ENCODE measurements around the gene FRAS1.

FRAS1 gene

DNA sequence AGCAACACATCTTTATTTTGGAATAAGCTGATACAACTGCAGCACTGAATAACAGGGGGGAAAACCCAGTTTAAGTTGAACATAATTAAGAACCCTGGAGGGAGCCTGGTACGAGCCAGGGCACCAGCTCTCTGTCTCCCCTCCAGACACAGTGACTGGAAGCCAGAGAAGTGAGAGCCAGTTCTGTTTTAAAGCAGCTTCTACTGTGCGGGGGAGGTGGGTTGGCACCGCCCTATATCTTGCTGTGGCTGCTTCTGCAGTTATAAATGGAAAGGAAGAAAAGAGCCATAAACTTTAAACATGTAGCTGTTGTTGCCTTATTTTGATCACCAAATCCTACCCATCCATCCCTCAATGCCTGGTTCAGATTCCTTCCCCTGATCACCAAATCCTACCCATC, 286.6 kb downstream of the FRAS1 start:
- no peaks in the 10 kb centered on the region for H3K4me1 ChIP-seq (ENCODE audit: control insufficient read depth, insufficient read depth, low read length)
- no peaks in the 10 kb centered on the region for H3K27me3 ChIP-seq (ENCODE audit: control insufficient read depth in 1 of 2, insufficient read depth in 2 of 2, low read length in 2 of 2)
- H3K36me3 ChIP-seq (ENCODE audit: control insufficient read depth in 2 of 2, insufficient read depth in 2 of 2, low read length in 2 of 2), result no peaks in the 10 kb centered on the region
- no peak overlapping the region for H3K4me3 ChIP-seq (ENCODE audit: low read length in 2 of 2)
- H3K9me3 ChIP-seq (ENCODE audit: control insufficient read depth in 2 of 2, low read length in 2 of 2), result no peaks in the 10 kb centered on the region
- H3K27ac ChIP-seq (ENCODE audit: low read length), result no peak overlapping the region
- H3K9ac ChIP-seq (ENCODE audit: low read length in 2 of 2), result no peak overlapping the region

GRCh38 chr4:78345237-78345636, 288.1 kb downstream of the FRAS1 start:
- Histone ChIP-seq H3K9me3 (ENCODE audit: control insufficient read depth in 2 of 2, low read length in 2 of 2) (no peaks in the 10 kb centered on the region), H3K36me3 (ENCODE audit: control insufficient read depth in 2 of 2, insufficient read depth in 2 of 2, low read length in 2 of 2) (no peaks in the 10 kb centered on the region), H3K9ac (ENCODE audit: low read length in 2 of 2) (no peak overlapping the region)

DNA sequence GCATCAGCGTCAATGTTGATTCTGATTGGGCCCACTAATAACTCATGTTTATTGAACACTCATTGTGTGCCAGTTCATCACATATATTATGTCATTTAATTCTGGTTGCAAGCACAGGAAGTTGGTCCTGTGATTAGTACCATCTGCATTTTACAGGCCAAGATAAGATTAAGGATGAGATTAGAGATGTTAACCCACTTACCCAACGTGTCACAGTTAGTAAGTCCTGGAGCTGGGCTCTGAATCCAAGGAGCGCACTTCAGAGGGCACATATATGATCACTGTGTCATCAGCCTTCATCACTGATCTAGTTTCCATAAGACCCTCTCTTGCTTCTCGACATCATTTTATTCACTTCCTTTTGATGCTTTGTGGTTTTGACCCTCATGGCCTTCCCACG, 289.1 kb downstream of the FRAS1 start:
- no peak overlapping the region for H3K27ac ChIP-seq (ENCODE audit: low read length)
- H3K27me3 ChIP-seq (ENCODE audit: control insufficient read depth in 1 of 2, insufficient read depth in 2 of 2, low read length in 2 of 2), result no peaks in the 10 kb centered on the region
- H3K4me3 ChIP-seq (ENCODE audit: low read length in 2 of 2), result no peak overlapping the region
- H3K9ac ChIP-seq (ENCODE audit: low read length in 2 of 2), result no peak overlapping the region
- no peaks in the 10 kb centered on the region for H3K4me1 ChIP-seq (ENCODE audit: control insufficient read depth, insufficient read depth, low read length)
- H3K36me3 ChIP-seq (ENCODE audit: control insufficient read depth in 2 of 2, insufficient read depth in 2 of 2, low read length in 2 of 2), result no peaks in the 10 kb centered on the region
- no peaks in the 10 kb centered on the region for H3K9me3 ChIP-seq (ENCODE audit: control insufficient read depth in 2 of 2, low read length in 2 of 2)

More at GRCh38 chr4:78345237-78345636, 288.1 kb downstream of the FRAS1 start:
- Histone ChIP-seq H3K27ac (ENCODE audit: low read length) (no peak overlapping the region), H3K4me3 (ENCODE audit: low read length in 2 of 2) (no peak overlapping the region), H3K27me3 (ENCODE audit: control insufficient read depth in 1 of 2, insufficient read depth in 2 of 2, low read length in 2 of 2) (no peaks in the 10 kb centered on the region), H3K4me1 (ENCODE audit: control insufficient read depth, insufficient read depth, low read length) (no peaks in the 10 kb centered on the region)

DNA sequence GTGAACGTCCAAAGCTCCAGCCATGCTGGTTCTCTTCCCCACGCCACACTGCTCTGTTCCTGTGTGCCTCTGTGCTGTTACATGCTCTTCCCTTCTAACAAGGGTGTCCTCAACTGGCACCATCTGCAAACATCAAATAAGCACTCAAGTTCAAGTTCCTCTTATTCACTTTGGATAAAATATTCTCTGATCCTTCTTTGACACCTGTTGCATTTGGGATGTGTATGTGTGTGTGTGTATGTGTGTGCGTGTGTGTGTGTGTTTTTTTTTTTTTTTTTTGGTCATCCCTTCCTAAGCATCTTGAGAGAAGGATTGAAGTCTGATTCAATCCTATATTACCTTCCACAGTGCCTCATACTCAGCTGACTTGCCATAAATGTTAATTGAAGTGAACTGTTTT, 290.4 kb downstream of the FRAS1 start:
- Histone ChIP-seq H3K27ac (ENCODE audit: low read length) (no peak overlapping the region), H3K4me3 (ENCODE audit: low read length in 2 of 2) (no peak overlapping the region), H3K27me3 (ENCODE audit: control insufficient read depth in 1 of 2, insufficient read depth in 2 of 2, low read length in 2 of 2) (no peaks in the 10 kb centered on the region), H3K9me3 (ENCODE audit: control insufficient read depth in 2 of 2, low read length in 2 of 2) (no peaks in the 10 kb centered on the region), H3K36me3 (ENCODE audit: control insufficient read depth in 2 of 2, insufficient read depth in 2 of 2, low read length in 2 of 2) (no peaks in the 10 kb centered on the region), H3K4me1 (ENCODE audit: control insufficient read depth, insufficient read depth, low read length) (no peaks in the 10 kb centered on the region), H3K9ac (ENCODE audit: low read length in 2 of 2) (no peak overlapping the region)

GRCh38 chr4:78353921-78354320, 296.8 kb downstream of the FRAS1 start:
- H3K9ac ChIP-seq (ENCODE audit: low read length in 2 of 2), result no peak overlapping the region
- no peaks in the 10 kb centered on the region for H3K4me1 ChIP-seq (ENCODE audit: control insufficient read depth, insufficient read depth, low read length)
- no peaks in the 10 kb centered on the region for H3K9me3 ChIP-seq (ENCODE audit: control insufficient read depth in 2 of 2, low read length in 2 of 2)
- no peak overlapping the region for H3K4me3 ChIP-seq (ENCODE audit: low read length in 2 of 2)
- H3K27ac ChIP-seq (ENCODE audit: low read length), result no peak overlapping the region
- no peaks in the 10 kb centered on the region for H3K27me3 ChIP-seq (ENCODE audit: control insufficient read depth in 1 of 2, insufficient read depth in 2 of 2, low read length in 2 of 2)
- H3K36me3 ChIP-seq (ENCODE audit: control insufficient read depth in 2 of 2, insufficient read depth in 2 of 2, low read length in 2 of 2), result no peaks in the 10 kb centered on the region

DNA sequence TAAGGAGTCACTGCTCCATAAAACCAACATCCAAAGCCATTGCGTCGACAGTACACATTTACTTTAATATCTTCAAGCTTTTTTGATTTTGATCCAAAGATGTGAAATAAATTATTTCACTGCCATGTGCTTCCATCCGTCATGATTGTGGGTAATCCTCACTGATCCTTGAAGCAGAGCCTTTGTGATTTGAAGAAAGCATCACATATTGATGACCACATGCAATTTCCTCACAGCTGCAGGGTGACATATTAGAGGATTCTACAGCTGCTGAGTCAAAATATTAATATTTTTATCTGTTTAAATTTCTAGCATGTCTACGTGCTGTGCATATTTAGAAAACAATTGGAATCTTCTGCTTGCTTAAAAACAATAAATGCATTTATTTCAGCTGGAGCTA, 297.7 kb downstream of the FRAS1 start:
- no peaks in the 10 kb centered on the region for H3K36me3 ChIP-seq (ENCODE audit: control insufficient read depth in 2 of 2, insufficient read depth in 2 of 2, low read length in 2 of 2)
- no peak overlapping the region for H3K4me3 ChIP-seq (ENCODE audit: low read length in 2 of 2)
- no peaks in the 10 kb centered on the region for H3K9me3 ChIP-seq (ENCODE audit: control insufficient read depth in 2 of 2, low read length in 2 of 2)
- H3K27ac ChIP-seq (ENCODE audit: low read length), result no peak overlapping the region
- no peaks in the 10 kb centered on the region for H3K4me1 ChIP-seq (ENCODE audit: control insufficient read depth, insufficient read depth, low read length)
- no peaks in the 10 kb centered on the region for H3K27me3 ChIP-seq (ENCODE audit: control insufficient read depth in 1 of 2, insufficient read depth in 2 of 2, low read length in 2 of 2)
- no peak overlapping the region for H3K9ac ChIP-seq (ENCODE audit: low read length in 2 of 2)

DNA sequence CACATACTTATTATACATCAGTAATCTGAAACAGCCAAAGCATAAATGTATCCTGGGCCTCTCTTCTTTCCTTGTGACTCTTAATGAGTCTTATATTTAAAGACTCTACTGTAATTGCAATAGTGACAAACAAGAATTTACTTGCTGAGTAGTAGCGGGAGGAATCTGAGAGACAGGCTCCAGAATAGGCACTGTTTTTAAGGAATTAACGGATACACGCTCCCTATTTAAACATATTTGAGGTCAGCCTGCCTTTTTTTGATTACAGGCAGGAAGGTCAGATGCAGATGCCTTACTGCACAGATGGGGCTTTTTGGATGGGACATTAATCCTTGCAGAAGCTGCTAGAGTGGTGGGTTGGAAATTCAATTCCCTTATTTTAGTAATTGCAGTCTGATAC, 298.2 kb downstream of the FRAS1 start:
- no peak overlapping the region for H3K4me3 ChIP-seq (ENCODE audit: low read length in 2 of 2)
- H3K36me3 ChIP-seq (ENCODE audit: control insufficient read depth in 2 of 2, insufficient read depth in 2 of 2, low read length in 2 of 2), result no peaks in the 10 kb centered on the region

DNA sequence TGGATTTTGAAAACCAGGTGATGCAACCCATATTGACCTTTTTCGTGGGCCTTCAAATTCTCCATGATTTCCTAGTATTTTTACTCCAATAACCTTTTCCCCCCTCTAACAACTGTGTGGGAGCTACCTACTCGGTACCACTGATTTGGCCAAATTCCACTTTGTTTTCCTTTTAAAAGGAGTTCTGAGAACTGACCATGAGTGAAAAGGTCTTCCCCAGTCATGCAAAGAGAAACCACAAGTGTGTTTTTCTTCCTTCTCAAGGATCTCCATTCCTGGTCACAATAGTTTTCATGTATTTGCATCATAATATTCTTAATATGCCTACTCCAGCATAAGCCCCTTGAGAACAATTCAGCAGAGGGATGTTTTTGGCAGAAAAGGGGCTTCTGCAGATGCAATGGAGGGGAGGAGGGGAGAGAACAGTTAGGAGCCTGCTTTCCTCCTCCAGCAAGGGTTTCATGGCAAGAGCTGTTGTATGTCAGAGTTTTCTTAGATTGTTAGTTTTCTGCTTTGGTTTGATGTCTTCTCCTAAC, 299.2 kb downstream of the FRAS1 start:
- Histone ChIP-seq H3K4me1 (ENCODE audit: control insufficient read depth, insufficient read depth, low read length) (no peaks in the 10 kb centered on the region), H3K27me3 (ENCODE audit: control insufficient read depth in 1 of 2, insufficient read depth in 2 of 2, low read length in 2 of 2) (no peaks in the 10 kb centered on the region), H3K36me3 (ENCODE audit: control insufficient read depth in 2 of 2, insufficient read depth in 2 of 2, low read length in 2 of 2) (no peaks in the 10 kb centered on the region), H3K27ac (ENCODE audit: low read length) (no peak overlapping the region), H3K9me3 (ENCODE audit: control insufficient read depth in 2 of 2, low read length in 2 of 2) (no peaks in the 10 kb centered on the region), H3K4me3 (ENCODE audit: low read length in 2 of 2) (no peak overlapping the region), H3K9ac (ENCODE audit: low read length in 2 of 2) (no peak overlapping the region)

More for the DNA sequence above, 298.2 kb downstream of the FRAS1 start:
- no peaks in the 10 kb centered on the region for H3K27me3 ChIP-seq (ENCODE audit: control insufficient read depth in 1 of 2, insufficient read depth in 2 of 2, low read length in 2 of 2)
- H3K9ac ChIP-seq (ENCODE audit: low read length in 2 of 2), result no peak overlapping the region
- H3K4me1 ChIP-seq (ENCODE audit: control insufficient read depth, insufficient read depth, low read length), result no peaks in the 10 kb centered on the region
- H3K27ac ChIP-seq (ENCODE audit: low read length), result no peak overlapping the region
- no peaks in the 10 kb centered on the region for H3K9me3 ChIP-seq (ENCODE audit: control insufficient read depth in 2 of 2, low read length in 2 of 2)

- Histone ChIP-seq H3K36me3 (ENCODE audit: control insufficient read depth in 2 of 2, insufficient read depth in 2 of 2, low read length in 2 of 2) (no peaks in the 10 kb centered on the region), H3K9me3 (ENCODE audit: control insufficient read depth in 2 of 2, low read length in 2 of 2) (no peaks in the 10 kb centered on the region), H3K9ac (ENCODE audit: low read length in 2 of 2) (no peak overlapping the region), H3K4me3 (ENCODE audit: low read length in 2 of 2) (no peak overlapping the region), H3K27ac (ENCODE audit: low read length) (no peak overlapping the region), H3K27me3 (ENCODE audit: control insufficient read depth in 1 of 2, insufficient read depth in 2 of 2, low read length in 2 of 2) (no peaks in the 10 kb centered on the region), H3K4me1 (ENCODE audit: control insufficient read depth, insufficient read depth, low read length) (no peaks in the 10 kb centered on the region)
Measured at GRCh38 chr4:78357122-78357521, 300.0 kb downstream of the FRAS1 start.

DNA sequence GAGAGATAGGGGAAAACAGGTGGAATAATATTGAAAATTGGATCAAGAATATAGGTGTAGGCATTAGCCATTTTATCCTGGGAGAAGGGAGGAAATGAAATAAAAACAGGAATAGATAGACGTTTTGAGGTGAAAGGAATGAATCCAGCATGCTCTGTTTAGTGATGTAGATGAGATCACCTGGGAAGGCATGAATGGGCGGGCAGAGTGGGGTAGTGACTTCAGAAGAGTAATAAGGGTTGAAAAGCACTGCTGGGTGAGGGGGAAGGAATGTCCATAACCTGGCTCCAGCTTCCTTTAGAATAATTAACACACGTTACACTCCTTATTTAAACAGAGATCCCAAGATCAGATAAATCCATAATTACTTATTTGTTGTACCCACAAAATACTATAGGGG, 303.3 kb downstream of the FRAS1 start:
- H3K27ac ChIP-seq (ENCODE audit: low read length), result no peak overlapping the region
- no peak overlapping the region for H3K9ac ChIP-seq (ENCODE audit: low read length in 2 of 2)
- no peaks in the 10 kb centered on the region for H3K4me1 ChIP-seq (ENCODE audit: control insufficient read depth, insufficient read depth, low read length)
- H3K4me3 ChIP-seq (ENCODE audit: low read length in 2 of 2), result no peak overlapping the region
- H3K27me3 ChIP-seq (ENCODE audit: control insufficient read depth in 1 of 2, insufficient read depth in 2 of 2, low read length in 2 of 2), result no peaks in the 10 kb centered on the region
- no peaks in the 10 kb centered on the region for H3K36me3 ChIP-seq (ENCODE audit: control insufficient read depth in 2 of 2, insufficient read depth in 2 of 2, low read length in 2 of 2)
- no peaks in the 10 kb centered on the region for H3K9me3 ChIP-seq (ENCODE audit: control insufficient read depth in 2 of 2, low read length in 2 of 2)

DNA sequence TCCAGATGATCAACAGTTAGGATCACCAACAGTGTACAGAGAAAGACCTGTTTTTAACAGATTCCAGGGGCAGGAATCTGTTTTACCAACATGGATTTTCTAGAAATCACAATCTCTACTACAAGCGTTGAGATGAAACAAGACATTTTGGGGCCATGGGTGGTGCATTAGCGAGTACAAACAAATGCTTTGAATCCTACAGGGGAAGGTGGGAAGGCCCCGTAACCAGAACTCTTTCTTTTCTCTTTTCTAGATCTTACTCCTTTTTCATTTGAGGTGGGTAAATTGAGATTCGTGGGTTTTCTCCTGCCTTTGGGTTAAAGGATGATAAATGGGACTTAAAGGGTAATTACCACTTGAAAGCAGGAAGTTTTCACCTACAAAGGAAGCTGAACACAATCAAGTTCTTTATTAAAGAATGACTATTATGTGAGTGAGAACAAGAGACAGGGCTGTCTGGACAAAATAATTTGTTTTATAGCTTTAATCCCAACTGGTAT, 304.5 kb downstream of the FRAS1 start:
- H3K9me3 ChIP-seq (ENCODE audit: control insufficient read depth in 2 of 2, low read length in 2 of 2), result no peaks in the 10 kb centered on the region
- no peaks in the 10 kb centered on the region for H3K27me3 ChIP-seq (ENCODE audit: control insufficient read depth in 1 of 2, insufficient read depth in 2 of 2, low read length in 2 of 2)
- H3K4me1 ChIP-seq (ENCODE audit: control insufficient read depth, insufficient read depth, low read length), result no peaks in the 10 kb centered on the region
- H3K9ac ChIP-seq (ENCODE audit: low read length in 2 of 2), result no peak overlapping the region
- no peak overlapping the region for H3K27ac ChIP-seq (ENCODE audit: low read length)
- no peak overlapping the region for H3K4me3 ChIP-seq (ENCODE audit: low read length in 2 of 2)
- peaks cover 0 to 2% of the 10 kb centered on the region in 2 donors for H3K36me3 ChIP-seq (ENCODE audit: control insufficient read depth in 2 of 2, insufficient read depth in 2 of 2, low read length in 2 of 2)

Measured in stomach smooth muscle (tissue), 2 donors.